ENCODE data around the gene TFEB.

DNA sequence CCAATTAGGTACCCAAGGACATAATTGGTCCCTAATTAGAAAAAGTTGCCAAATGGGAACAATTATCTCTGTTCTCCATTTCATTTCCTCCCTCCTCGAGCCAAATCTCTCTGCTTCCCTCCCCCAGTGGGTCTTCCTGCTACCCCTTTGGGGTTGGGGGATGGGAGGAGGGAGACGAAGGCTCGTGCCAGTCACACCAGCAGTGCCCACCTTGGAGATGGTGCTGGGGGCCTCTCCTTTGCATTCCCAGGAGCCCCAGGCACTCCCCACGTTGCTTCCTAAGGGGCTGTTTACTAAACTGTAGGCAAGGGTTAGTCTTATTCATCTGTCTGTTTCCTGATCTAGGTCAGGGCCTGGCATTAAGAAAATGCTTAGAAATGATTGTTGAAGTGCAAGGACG is 64.0 kb downstream of the TFEB start:
- TF ChIP-seq SIN3A (IDR thresholded peaks at IDR 0.05; ENCODE audit: low read depth, low read length) (no peak), HCFC1 (IDR thresholded peaks at IDR 0.05; ENCODE audit: low read length) (no peak), CBFB (IDR thresholded peaks at IDR 0.05; ENCODE audit: low read depth) (no peak), PAX8 (IDR thresholded peaks at IDR 0.05) (no peak), POLR2A (IDR thresholded peaks at IDR 0.05; ENCODE audit: low read depth, low read length) (no peak)

Measured in GM12878 (cell line).